Epithelial cell of prostate (primary cell): ENCODE data around the gene BAD.
A peak's percentile ranks its signal among the peaks of the same experiment; 100 is the strongest.

Experiments
- DNase-seq: peaks from one replicate; pipeline ENCODE4 v3.0.0-alpha.2; 2011; ENCODE audit warnings: low read depth, low spot score
- H3K27ac ChIP-seq: fragments of 450-650 bp; 2 replicates; pipeline ENCODE4 v1.5.1; 2017; ENCODE audit warnings: mild to moderate bottlenecking

BAD gene

DNA sequence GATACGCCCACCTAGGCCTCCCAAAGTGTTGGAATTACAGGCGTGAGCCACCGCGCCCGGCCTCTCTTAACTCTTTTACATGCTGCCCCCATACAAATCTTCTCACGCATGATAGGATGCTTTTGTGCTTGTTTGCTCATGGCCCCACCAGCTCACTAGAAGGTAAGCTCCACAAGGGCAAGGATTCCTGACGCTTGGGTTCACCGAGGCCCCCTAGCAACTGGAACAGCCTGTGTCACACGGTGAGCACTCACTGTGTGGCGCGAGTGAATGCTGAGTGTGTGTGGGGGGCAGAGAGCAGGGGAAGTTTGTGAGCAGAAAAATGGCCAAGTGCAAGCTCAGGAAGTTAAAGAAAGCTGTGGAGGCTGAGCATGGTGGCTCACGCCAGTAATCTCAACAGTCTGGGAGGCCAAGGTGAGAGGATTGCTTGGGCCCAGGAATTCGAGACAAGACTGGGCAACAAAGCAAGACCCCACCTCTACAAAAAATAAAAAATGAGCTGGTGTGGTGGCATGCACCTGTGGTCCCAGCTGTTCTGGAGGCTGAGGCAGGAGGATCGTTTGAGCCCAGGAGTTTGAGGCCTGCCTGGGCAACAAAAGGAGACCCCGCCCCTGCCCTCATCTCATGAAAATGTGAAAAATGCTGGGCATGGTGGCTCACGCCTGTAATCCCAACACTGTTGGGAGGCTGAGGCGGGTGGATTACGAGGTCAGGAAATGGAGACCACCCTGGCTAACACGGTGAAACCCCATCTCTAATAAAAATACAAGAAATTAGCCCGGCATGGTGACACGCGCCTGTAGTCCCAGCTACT, 2.3 kb downstream of the BAD start:
- no peak for DNase-seq
- H3K27ac ChIP-seq: no peak overlapping the region

DNA sequence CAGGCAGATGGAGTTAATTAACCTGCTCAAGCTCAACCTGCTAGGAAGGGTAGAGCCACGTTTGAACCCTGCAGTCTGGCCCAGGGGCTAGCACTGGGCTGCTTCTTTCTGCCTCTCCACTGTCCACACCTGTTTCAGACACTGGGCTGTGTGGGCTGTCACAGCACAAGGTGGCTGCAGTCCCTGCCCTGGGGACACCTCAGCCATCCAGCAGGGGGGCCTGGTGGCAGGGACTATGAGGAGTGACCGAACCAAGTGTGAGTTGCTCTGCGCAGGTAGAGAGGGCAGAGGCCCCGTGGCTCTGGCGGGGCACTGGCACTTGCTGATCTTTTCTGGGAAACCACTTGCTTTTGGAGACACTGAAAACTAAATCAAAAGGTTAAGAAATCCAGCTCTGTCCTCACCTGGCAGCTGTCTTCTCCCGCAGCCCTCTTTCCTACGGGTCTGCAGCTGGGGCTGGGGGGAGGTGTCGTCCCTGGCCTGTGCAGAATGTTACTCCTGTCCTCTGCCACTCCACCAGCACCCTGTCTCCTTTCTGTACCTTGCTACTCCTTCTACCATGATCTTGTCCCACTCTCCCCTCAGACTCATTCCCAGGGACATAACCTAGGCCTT, 5.8 kb downstream of the BAD start:
- DNase-seq: no peak
- H3K27ac ChIP-seq: peak overlapping the region; percentile 9

- DNase-seq: peak; percentile 78
- H3K27ac ChIP-seq: peak overlapping the region; percentile 83
These were observed 7.6 kb downstream of the BAD start for GRCh38 chr11:64276653-64277431.

DNA sequence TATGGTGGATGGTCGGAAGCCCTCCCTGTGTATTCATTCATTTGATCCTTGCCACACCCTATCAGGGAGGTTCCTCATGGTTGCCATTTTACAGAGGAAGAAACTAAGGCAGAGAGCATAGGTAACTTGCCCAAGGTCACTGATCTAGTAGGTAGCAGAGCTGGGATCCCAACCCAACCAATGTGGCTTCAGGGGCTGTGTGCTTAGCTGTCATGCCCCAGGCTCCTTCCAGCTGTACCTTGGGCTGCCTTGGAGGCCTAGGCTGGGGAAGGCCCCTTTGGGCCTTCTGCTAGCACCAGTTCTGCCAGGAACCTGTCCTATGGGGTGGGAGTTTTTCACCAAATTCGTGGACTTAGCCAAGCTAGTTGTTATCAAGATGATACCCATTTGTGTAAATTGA, 8.6 kb downstream of the BAD start:
- peak overlapping the region; percentile 83 for H3K27ac ChIP-seq
- no peak for DNase-seq

DNA sequence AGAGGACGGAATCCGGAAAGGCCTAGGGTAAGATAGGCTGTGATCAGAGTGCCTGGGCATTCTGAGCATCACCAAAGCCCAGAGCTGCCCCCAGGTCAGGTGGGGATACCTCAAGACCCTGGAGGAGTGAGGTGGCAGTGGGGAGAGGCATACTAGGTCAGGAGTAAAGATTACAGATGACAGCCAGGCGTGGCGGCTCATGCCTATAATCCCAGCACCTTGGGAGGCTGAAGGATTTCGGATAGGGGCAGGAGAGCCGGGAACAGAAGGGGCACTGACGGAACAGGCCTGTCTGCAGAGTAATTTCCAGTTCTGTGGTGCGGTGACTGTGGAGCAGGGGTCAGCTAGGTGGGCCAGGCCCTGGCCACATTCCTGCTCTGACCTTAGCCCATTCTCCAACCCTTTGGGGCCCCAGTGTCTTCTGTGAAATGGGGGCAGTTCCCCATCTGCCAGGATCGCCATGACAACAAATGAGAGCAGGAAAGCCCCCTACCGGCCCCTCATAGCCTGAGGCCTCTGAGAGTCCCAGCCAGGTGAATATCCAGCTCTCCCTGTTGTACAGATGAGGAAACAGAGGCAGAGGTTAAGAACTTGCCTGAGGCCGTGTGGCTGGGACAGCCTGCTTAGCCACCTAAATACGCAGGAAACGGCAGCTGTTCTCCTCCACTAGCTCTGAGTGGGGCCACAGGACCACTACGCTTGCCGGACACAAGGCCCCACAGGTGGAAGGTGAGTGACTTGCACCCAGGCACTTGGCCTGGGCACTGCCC, 9.2 kb downstream of the BAD start:
- no peak overlapping the region for H3K27ac ChIP-seq
- DNase-seq: no peak

DNA sequence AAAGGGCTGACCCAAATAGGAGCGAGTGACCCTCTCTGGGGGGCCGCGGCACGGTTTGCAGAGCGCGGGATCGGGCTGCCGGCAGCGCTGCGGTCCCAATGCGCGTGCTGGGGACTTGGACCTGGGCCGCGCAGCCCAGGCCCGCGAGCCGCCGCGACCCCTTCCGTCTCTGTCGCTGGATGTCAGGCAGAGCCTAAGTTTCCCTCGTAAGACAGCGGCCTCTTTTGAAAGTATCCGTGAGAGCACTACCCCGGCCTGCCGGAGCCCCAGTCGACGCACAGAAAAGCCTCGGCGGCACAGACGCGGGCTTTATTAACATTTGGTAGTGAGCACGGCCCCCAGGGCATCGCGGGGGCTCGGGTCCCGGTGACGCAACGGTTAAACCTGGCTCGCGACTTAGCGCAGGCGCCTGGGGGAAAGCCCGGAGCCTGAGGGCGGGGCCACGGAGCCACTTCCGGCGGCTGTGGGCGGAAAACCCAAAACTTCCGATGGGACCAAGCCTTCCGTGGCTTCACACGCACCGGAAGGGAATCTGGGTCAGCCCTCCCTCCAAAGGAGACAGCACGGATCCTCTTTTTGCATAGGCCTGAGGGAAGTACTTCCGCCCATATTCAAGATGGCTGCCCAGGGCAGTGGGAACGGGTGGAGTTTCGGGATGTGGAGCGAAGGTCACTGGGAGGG, 14.8 kb downstream of the BAD start:
- H3K27ac ChIP-seq: peak overlapping the region; percentile 97
- peak; percentile 99 for DNase-seq

DNA sequence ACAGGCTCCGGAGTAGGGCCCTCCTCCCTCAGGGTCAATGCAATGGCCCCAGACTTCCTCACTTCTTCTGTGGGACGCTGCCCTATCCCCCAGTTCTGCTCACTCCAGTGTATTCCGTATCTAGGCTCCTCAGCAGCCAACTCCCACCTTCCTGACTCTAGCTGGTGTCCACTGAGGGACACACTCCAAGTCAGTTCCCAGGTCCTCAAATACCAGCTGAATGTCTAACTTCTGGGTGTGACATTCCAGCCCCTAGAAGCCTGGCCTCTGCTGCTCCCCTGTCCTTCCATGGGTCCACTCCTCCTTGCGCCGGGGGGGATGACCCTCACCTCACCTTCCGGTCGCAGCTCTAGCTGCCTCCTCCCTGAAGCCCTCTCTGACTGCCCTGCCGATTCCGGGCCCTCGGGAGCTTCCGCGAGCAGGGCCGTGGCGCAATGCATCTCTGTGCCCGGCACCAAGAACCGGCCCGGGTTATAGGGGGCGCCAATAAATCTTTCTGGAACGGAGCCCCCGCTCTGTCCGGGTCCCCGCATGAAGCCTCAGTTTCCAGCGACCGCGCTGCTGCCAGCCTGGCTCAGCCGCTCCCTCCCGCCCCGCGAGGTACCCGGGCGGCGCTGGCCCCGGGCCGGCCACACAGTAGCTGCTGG, 15.4 kb downstream of the BAD start:
- no peak for DNase-seq
- peak overlapping the region; percentile 97 for H3K27ac ChIP-seq

- DNase-seq: no peak
- H3K27ac ChIP-seq: peak overlapping the region; percentile 97
These were observed 16.2 kb downstream of the BAD start for GRCh38 chr11:64268025-64268892.

DNA sequence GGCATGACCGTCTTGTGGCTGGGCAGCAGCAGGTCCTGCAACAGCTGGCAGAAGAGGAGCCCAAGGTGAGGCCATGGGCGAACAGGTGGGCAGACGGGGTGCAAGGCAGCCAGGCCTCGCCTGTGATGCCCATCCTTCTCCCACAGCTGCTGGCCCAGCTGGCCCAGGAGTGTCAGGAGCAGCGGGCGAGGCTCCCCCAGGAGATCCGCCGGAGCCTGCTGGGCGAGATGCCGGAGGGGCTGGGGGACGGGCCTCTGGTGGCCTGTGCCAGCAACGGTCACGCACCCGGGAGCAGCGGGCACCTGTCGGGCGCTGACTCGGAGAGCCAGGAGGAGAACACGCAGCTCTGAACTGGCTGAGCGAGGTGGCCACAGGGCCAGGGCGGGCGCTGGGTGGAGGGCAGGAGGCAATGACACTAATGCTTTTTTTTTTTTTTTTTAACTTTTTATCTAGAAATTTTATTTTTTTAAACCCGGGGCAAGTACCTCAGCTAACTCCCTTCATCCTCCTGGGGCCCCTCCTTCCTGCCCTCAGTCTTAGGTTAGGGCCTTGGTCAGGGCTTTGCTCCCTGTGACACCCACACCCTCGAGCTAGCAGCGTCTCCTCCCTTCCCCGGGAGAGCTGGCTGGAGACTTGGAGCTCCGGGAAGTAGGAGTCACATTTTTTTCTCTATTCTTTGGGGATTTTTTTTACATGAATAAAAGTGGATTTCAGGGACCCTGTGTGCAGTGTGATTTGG, 17.1 kb downstream of the BAD start:
- peak overlapping the region; percentile 97 for H3K27ac ChIP-seq
- no peak for DNase-seq

- peak overlapping the region; percentile 97 for H3K27ac ChIP-seq
- DNase-seq: no peak
These were observed 18.1 kb downstream of the BAD start for GRCh38 chr11:64266339-64266738.

DNA sequence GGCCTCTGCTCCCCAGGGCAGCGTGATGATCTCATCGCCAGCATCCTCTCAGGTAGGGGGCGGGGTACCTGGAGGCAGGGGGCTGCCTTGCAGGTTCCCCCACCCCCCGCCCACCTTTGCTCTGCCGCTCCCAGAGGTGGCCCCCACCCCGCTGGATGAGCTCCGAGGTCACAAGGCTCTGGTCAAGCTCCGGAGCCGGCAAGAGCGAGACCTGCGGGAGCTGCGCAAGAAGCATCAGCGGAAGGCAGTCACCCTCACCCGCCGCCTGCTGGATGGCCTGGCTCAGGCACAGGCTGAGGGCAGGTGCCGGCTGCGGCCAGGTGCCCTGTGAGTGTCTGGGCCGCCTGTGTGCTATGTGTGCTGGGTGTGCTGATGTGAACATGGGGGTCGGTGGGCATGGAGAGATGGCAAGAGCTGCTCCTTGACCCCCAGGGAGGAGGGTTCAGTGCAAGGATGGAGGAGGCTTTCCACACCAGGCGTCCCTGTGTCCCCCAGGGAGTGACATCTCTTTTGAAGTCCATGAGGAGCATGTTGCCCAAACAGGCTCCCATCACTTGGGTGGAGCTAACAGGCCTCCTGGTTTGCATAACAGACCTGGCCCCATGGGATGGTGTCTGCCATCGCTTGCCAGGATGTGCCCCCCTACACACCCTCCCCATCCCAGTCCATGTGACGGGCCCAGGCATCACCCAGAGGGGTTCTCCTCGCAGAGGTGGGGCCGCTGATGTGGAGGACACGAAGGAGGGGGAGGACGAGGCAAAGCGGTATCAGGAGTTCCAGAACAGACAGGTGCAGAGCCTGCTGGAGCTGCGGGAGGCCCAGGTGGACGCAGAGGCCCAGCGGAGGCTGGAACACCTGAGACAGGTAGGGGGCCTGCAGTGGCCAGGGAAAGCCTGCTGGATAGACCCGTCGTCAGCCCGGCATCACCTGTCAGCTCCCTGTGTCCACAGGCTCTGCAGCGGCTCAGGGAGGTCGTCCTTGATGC, 19.0 kb downstream of the BAD start:
- no peak for DNase-seq
- no peak overlapping the region for H3K27ac ChIP-seq

GRCh38 chr11:64264371-64264852, 20.1 kb downstream of the BAD start:
- no peak overlapping the region for H3K27ac ChIP-seq

DNA sequence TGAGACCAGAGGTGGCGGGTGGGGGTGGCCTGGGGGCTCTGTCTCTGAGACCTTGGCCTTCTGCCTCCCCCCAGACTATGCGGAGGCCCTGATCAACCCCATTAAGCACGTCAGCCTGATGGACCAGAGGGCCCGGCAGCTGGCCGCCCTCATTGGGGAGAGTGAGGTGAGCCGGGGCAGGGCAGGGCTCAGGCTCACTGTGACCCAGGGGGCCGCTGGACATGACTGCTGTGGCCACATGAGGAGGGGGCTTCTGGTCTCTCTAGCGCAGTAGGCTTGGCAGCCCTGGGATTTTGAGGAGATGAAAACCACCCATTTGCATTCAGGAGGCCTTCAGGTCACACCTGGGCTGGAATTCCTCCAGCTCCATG, 20.5 kb downstream of the BAD start:
- DNase-seq: no peak
- H3K27ac ChIP-seq: no peak overlapping the region

More at GRCh38 chr11:64264371-64264852, 20.1 kb downstream of the BAD start:
- no peak for DNase-seq

- DNase-seq: no peak
- H3K27ac ChIP-seq: no peak overlapping the region
These were observed 21.2 kb downstream of the BAD start for GRCh38 chr11:64263021-64263946.

DNA sequence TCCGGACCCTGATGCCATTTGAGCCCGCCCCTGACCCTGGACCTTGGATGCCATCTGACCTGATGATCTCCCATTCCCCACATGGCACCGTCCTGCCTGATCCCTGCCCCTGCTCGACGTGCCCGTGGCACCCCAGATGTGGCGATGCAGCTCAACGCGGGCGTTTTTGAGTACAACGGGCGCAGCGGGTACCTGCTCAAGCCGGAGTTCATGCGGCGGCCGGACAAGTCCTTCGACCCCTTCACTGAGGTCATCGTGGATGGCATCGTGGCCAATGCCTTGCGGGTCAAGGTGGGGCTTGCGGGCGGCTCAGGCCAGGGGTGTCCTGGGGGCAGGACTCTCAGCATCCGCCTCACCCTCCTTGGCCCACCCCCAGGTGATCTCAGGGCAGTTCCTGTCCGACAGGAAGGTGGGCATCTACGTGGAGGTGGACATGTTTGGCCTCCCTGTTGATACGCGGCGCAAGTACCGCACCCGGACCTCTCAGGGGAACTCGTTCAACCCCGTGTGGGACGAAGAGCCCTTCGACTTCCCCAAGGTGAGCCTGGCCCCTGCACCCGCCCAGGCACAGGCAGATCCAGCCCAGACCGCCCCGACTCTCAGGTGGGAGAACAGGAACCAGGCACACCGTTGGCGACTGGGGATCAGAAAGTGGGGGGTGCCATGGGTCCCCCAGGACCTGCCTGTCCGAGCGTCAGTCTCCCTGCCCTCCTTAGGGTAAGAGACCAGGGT, 22.0 kb downstream of the BAD start:
- H3K27ac ChIP-seq: no peak overlapping the region
- no peak for DNase-seq
